Dedifferentiated amniotic fluid mesenchymal stem cell (primary cell): ENCODE results near the gene SVIL.
A peak's percentile ranks its signal among the peaks of the same experiment; 100 is the strongest.
"Not testable (repeated sequence)": the region's sequence is repeated elsewhere in the genome, so short reads cannot be mapped to it uniquely, and the experiment has no call there.

Experiments
- DNase-seq: peaks from one replicate; pipeline ENCODE4 v3.0.0-alpha.2; 2016; ENCODE audit errors: extremely low spot score

SVIL gene

DNA sequence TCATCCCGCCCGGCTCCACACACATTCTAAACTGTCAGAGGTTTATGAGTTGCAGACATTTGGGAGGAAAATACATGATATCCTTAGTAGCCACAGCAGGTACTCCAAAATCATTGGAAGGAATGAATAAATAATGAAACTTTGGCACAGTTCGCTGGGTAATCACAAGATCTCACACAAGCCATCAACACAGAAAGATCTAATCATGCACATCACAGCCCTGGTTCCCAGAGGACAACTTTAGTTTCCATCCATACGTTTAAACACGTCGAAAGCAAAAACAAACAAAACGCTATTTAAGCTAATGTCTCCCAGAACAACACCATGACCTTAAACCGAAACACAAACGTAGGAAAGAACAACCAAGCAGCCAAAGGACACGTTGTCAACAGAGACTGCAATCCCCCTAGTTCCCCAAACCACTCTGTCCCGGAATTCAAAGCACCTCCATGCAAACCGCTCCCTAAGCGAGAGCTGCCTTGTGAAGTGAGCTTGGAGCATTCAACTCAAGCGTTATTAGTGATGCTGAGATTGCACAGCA is 12.3 kb downstream of the SVIL start:
- no peak for DNase-seq

DNA sequence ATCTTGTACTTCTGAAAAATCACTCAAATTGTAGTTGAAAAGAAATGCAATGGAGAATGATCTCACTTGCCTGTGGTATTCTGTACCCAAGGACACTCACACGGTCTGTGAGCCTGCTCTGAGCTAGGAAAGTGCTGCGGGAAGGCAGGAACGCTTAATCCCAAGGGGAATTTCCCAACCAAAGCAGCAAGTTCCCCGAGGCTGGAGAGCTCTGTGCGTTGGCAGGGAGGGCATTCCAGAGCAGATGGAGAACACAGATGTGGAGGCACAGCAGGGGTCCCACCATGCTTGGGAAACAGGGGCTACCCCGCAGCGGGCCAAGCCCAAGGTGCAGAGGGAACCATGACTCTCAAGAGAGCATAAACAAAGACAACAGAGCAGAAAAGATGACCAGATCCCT is 13.6 kb downstream of the SVIL start:
- peak; percentile 78 for DNase-seq

DNA sequence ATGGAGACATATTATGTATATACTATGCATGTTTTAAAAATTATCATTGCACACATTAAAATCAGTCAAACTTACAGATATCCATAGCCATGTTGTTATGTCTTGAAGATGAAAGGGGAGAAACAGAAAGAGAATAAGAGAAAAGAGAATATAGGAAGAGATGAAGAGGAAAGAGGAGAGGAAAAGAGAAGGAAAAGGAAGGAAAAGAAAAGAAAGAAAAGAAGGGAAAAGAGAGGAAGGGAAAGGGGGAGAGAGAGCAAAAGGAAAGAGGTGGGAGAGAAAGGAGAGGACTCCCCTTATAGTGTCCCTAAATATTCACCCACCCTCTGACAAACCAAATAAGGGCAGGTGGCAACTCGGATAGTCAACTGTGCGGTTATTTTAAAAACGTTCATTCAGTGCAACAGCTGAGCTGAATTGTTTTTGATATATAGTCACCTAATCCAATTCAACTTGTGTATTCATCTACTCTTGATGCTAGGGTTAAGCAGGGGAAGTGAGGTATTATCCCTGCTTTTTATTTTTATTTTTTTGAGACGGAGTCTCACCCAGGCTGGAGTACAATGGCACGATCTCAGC is 14.6 kb downstream of the SVIL start:
- no peak for DNase-seq

DNA sequence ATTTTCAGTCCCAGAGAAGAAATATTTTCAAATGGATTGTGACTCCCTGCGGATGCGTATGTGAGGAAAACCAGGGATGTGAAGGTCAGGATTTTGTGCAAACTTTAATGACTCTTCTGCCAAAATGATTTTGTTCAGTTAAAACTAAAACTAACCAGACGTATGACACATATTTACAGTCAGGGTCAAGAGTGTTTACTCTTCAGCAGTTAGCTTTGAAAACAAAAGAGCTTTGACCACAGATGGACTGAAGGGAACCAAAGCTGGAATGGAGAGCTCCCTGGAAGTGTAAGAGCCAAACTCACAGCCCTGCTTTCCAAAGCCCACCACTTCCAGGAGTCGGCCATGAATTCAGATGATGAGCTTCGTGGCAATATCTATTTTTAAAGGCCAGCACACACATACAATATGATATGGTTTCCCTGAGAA is 15.5 kb downstream of the SVIL start:
- DNase-seq, result peak; percentile 70

DNA sequence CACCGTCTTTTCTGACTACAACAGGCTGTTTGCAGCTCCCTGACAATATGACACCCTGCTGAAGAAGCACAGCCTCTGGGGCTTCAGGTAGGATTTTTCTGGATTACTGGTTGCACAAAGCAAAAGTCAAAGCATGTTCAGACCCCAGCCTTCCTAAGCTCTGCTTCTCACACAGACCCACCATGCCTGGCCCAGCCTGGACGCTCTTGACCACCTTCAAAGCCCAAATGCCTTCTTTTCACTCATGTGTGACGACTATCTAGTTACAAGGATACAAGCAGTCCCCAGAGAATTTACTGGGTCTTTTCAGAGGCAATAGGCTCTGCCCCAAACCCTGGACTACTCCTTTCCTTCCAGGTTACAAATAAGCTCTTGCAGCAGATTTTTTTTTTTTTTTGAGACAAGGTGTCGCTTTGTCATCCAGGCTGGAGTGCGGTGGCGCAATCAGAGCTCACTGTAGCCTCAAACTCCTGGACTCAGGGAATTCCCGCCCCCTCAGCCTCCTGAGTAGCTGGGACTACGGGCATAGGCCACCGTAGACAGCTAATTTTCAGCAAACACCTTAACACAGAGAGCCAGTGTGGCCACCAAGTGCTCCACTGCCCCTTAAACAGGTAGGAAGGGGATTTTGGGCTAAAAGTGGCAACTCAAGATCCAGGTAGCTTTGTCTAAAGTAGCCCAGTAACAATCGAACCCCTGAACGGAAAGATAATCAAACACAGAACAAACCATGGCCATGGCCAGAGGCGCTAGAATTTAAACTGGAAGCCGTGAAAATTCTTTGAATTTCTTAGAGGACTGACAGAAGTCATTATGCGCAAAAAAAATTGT is 16.2 kb downstream of the SVIL start:
- no peak for DNase-seq

DNA sequence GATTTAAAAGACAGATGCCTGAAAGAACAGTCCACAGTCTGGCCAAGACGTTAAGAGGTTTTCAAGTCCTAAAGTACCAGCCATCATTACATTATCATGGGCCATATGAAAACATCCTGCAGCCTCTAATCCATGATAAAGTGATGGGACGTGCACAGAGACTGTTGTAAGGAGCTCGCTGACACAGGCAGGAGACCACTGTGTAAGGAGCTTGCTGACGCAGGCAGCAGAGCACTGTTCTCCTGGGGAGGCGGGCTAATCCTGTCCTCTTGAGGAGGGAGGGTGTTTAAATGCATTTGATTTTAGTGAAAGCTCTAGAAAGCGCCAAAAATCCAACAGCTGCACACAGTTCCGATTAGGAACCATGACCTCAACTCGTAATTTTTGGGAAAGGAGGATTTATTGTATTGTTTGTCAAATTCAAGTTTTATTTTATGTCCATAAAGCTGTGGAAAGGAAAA is 16.9 kb downstream of the SVIL start:
- no peak for DNase-seq

DNA sequence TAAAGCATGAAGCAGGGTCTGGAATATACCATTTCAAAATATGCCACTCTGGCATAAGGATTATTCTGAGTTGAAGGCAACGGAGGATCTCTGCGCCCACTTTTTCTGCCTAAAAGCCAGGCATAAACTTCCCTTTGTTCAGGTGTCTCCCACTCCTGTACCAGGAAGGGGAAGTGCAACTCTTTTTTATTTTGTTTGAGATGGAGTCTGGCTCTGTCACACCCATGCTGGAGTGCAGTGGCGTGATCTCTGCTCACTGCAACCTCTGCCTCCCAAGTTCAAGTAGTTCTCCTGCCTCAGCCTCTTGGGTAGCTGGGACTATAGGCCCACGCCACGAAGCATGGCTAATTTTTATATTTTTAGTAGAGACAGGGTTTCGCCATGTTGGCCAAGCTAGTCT is 18.2 kb downstream of the SVIL start:
- DNase-seq, result no peak

DNA sequence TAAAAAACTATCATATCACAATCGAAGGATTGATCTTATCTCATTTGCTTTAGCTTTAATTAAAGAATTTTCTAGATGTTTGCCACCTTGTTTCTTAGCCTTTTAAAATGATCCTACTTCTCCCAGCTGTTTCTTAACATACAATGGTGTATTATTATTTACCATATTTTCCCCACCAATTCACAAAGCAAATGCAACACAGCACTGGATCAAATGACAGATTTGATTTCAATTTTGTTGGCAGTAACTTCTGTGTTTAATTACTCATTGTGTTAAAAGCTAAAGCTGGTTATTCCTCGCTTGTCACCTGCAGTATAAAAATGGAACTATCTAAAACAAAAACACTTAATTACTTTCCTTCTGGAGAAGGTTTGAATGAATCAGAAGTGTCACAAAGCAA is 19.6 kb downstream of the SVIL start:
- DNase-seq, result no peak

DNA sequence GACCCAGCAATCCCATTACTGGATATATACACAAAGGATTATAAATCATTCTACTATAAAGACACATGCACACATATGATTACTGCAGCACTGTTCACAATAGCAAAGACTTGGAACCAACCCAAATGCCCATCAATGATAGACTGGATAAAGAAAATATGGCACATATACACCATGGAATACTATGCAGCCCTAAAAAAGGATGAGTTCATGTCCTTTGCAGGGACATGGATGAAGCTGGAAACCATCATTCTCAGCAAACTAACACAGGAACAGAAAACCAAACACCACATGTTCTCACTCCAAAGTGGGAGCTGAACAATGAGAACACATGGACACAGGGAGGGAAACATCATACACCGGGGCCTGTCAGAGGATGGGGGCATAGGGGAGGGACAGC is 20.5 kb downstream of the SVIL start:
- not testable (repeated sequence) for DNase-seq

DNA sequence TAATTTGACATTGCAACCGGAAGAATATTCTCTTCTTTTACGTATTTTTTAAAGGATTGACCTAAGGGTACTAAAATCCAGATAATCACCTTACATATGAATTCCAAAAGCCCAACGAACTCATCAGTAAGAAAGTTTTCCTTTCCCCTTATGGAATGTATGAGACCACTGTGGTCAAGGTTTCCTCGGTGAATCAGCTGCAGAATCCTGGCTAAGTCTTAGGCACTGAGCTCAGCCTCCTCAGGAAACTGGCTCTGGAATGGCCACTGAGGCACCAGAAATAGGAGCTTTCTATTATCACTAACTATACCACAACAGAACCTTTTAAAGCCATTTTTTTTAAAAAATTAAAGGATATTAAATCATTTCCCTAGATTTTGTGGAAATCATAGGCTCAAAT is 21.0 kb downstream of the SVIL start:
- no peak for DNase-seq

DNA sequence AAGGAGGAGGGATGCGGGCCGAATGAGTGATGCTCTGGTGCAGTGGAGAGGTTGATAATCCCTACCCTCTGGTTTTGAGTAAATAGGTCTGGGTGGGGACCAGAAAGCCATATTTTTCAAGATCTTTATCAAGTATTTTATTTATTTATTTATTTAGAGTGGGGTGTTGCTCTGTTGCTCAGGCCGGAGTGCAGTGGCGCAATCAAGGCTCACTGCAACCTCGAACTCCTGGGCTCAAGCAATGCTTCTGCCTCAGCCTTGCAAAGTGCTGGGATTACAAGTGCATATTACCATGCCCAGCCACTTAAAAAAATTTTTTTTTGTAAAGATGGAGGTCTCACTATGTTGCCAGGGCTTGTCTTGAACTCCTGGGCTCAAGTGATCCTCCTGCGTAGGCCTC is 21.6 kb downstream of the SVIL start:
- DNase-seq, result no peak

DNA sequence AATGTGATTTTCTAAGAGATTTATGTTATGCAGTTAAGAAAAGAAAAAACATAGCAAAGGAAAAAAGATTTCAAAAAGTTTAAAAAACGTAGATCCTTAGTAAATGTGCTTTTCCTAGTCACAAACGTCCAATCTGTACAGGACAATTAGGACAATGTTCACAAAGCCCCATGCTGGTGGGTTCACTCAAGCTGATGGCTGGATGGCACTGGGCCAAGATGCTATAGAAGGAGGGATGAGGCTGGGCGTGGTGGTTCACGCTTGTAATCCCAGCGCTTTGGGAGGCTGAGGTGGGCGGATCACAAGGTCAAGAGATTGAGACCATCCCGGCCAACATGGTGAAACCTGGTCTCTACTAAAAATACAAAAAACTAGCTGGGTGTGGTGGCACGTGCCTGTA is 22.1 kb downstream of the SVIL start:
- DNase-seq, result no peak

DNA sequence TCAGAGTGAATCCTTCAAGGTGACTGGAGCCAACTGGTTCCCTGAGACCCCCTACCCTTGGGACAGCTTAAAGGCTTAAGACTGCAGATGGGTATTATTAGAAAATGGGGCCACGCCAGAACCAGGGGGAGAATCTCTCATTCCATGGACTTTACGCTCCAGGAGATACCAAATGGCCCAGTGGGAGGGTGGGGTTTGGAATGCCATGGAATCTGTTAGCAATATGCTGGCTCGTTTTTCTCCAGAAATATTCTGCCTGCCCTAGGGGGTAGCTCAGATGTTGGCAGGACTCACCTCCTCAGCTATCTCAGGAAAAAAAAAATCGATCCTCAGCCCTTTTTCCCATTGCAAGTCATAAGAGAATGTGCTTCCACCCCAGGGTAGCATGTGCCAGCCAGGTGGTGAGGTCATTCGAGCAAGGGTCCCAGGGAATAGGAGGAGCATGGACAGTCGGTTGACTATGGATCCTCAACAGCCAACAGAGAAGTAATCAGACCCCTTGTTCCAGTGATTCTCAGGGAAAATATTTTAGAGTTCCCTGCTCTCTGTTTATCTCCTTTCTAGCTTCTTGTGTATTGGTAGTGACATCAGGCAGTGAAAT is 22.9 kb downstream of the SVIL start:
- no peak for DNase-seq

DNA sequence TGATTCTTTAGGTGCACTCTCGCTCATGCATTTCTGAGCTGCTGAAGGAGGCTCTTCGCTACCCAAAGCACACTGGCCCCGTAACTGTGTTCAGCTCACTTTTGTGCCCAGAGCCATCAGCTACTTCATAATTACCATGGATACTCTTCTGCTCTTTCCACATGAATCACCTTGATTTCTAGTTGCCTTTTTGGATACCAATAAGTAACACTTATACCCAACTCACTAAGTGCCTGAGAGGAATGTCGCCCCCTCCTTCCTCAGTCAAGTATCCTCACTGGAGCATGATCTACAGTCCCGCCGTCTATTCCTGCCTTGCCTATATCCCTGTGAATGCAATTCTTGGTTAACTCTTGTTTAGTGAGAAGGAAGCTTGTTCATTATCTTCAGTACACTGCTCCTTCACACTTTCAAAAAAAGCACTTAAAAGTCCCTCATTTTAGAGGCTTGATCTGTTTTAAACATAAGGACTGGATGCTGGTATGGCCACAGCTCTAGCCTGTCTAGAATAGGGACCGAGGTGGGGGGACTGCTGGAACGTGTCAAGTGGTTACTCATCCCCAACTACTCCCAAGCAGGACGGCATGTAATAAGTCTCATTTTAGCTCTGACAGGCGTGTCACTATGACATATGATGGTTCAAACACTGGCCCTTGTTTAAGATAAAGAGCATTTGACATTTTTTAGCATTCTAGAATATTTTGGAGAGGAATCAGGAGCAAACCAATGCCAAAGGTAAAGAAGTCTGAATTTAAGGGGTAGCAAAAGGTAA is 23.7 kb downstream of the SVIL start:
- no peak for DNase-seq

DNA sequence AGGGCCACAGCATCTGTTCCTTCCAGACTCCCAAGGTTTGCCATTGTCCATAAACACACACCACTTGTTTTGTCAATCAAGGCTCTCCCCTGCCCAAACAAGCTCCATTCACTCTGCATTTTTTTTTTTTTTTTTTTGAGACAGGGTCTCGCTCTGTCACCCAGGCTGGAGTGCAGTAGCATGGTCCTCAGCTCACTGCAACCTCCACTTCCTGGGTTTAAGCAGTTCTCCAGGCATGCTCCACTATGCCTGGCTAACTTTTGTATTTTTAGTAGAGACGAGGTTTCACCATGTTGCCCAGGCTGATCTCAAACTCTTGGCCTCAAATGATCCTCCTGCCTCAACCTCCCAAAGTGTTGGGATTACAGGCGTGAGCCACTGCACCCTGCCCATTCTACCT is 24.4 kb downstream of the SVIL start:
- DNase-seq, result not testable (repeated sequence)

DNA sequence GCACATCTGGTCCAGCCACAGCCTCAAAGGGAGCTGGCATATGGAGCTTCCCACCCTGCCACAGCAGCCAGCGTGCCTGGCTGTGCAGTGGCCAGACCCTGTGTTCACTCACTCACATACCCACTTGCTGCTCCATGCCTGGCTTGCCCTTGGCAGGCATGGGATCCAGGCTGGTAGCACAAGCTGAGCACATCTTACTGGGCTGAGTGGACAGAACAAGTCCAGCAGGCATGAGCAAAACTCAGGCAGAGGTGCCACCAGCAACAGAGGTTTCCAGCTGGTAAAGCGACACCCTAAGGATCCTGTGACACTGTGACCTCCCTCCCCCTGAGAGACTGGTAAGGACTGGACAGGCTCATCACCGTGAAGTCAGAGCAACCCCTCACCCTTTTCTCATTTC is 25.1 kb downstream of the SVIL start:
- no peak for DNase-seq

DNA sequence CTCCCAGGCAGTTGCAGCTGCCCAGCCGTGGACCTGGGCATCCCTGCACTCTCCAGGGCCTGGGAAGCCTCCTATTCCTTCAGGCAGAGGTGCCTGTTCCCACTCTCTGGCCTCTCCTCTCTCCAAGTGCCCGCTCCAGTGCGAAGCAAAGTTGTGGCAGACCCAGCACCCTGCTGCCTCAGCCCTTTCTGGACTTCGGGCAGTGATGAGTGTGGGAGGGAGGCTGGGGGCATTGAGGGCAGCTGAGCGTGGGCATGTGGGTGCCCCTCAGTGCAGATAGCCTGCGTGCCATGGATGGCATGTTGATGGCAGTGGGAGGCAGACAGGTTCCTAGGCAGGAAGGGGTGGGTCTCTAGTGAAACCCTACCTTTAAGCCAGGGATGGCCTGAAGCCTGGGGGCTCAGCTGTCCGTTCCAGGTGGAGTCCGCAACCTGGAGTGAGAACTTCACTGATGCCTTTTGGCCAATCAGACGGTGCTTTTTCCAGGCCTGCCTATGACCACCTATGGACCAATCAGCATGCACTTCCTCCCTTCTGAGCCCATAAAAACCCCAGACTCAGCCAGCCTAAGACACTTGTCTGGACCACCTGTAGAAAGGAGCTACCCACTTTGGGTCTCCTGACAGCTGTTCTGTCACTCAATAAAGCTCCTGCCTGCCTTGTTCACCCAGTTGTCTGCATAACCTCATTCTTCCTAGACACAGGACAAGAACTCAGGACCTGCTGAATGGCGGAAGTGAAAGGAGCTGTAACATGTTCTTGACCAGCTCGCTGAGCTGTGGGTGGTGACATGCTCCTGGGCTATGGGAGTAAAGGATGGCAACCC is 26.1 kb downstream of the SVIL start:
- no peak for DNase-seq

DNA sequence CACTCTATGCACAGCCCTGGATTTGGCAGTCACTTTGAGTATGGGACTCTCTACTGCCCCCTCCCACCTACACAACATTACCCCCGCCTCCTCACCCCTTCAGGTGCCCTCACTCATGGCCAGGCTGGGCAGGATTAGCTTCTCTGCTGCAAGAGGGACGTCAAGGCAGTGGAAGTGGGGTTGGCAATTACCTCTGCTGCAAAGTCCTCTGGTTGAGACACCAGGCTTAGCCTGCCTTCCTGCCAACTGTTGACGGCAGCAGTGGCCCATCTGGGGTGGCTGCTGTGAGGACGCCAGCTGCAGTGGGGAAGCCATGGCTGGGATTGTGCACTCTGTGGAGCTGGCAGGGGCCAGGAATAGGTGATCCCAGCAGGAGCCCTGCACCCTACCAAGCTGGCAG is 26.7 kb downstream of the SVIL start:
- no peak for DNase-seq

DNA sequence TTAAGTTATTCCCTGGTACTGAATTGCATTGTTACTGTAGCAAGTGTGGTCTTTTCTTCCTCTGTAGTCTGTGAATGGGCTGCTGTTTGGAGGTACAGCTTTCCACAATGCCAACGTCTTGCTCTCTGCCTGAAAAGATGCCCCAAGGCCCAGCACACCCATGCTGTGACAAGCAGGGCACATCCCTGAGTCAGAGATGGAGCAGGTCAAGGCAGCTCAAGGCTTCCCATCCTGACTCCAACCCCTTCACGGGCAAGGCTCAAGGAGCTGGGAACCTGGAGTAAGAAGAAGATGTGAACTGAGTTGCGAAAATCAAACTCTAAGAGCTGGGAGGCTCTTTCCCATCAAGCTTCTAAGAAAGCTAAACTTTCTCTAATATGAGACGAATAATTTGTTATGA is 27.2 kb downstream of the SVIL start:
- DNase-seq, result no peak

DNA sequence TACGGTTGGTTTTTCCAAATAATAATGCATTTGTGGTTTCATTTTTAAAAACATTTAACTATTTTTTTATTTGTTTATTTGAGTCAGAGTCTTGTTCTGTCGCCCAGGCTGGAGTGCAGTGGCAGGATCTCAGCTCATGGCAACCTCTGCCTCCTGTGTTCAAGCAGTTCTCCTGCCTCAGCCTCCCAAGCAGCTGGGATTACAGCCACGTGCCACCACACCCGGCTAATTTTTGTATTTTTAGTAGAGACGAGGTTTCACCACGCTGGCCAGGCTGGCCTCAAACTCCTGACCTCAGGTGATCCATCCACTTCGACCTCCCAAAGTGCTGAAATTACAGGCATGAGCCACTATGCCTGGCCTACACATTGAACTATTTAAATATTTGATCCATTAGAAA is 28.1 kb downstream of the SVIL start:
- DNase-seq, result not testable (repeated sequence)

DNA sequence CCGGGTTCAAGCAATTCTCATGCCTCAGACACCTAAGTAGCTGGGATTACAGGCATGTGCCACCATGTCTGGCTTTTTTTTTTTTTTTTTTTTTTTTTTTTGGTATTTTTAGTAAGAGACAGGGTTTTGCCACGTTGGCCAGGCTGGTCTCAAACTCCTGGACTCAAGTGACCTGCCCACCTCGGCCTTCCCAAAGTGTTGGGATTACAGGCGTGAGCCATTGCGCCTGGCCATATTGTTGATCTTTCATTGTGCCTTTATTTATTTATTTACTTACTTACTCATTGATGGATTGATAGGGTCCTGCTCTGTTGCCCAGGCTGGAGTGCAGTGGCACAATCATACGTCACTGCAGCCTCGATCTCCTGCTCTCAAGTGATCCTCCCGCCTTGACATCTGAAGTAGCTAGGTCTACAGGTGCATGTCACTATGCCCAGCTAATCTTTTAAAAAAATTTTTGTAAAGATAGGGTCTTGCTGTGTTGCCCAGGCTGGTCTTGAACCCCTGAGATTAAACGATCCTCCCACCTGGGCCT is 30.4 kb downstream of the SVIL start:
- DNase-seq, result no peak
